ENCODE measurements around the gene DCLK1. TPM values are rescaled to one million over a fixed set of nuclear protein-coding genes. Genes with fewer than 3 reads are reported as not detected.

DCLK1 gene
- total and polyA plus RNA-seq, 2 donors (not counting 1 experiment from before 2014, with no cell fraction given) = 0.56 to 6.3 TPM

- H3K9ac ChIP-seq (ENCODE audit: insufficient read depth, low read length) = no peak overlapping the region
- no peak overlapping the region for H3K4me3 ChIP-seq (replicated peaks in 1 of 4; ENCODE audit: control extremely low read depth in 1 of 4, insufficient read depth in 1 of 4, low read depth in 3 of 4, low read length in 4 of 4)
- no peaks in the 10 kb centered on the region for H3K79me2 ChIP-seq (ENCODE audit: control insufficient read depth, insufficient read depth, low read length)
- H3K27me3 ChIP-seq (ENCODE audit: control insufficient read depth, insufficient read depth, low read length) = no peaks in the 10 kb centered on the region
- no peak for TF ChIP-seq EZH2 (IDR thresholded peaks at IDR 0.05; ENCODE audit: low read length, missing control alignments)
- no peak for TF ChIP-seq CTCF (conservative IDR thresholded peaks at IDR 0.05 in 1 of 2, IDR thresholded peaks at IDR 0.05 in 1 of 2; ENCODE audit: low read depth in 1 of 2, low read length in 2 of 2)
- no peaks in the 10 kb centered on the region for H4K20me1 ChIP-seq (ENCODE audit: control insufficient read depth, extremely low read depth, insufficient read depth, low read length)
- H3K4me1 ChIP-seq (ENCODE audit: control insufficient read depth, extremely low read depth, insufficient read depth, low read length) = peaks cover 6% of the 10 kb centered on the region
- H3K9me3 ChIP-seq (ENCODE audit: control insufficient read depth, insufficient read depth, low read depth, low read length) = no peaks in the 10 kb centered on the region
- no peak overlapping the region for H3K27ac ChIP-seq (ENCODE audit: insufficient read depth, low read length)
- peak in 1 of 2 donors; percentile 18 for DNase-seq (ENCODE audit: low read depth in 2 of 2)
- no peak overlapping the region for H3K4me2 ChIP-seq (ENCODE audit: extremely low read depth, insufficient read depth, low read length)
- no peaks in the 10 kb centered on the region for H3K36me3 ChIP-seq (ENCODE audit: control insufficient read depth, insufficient read depth, low read length)
- no peak overlapping the region for H2AFZ ChIP-seq (ENCODE audit: low read length)
These were observed 241.6 kb downstream of the DCLK1 start for GRCh38 chr13:35889560-35889959.

- Histone ChIP-seq H4K20me1 (ENCODE audit: control insufficient read depth, extremely low read depth, insufficient read depth, low read length) (no peaks in the 10 kb centered on the region), H3K4me1 (ENCODE audit: control insufficient read depth, extremely low read depth, insufficient read depth, low read length) (peaks cover 6% of the 10 kb centered on the region), H3K79me2 (ENCODE audit: control insufficient read depth, insufficient read depth, low read length) (no peaks in the 10 kb centered on the region), H3K4me2 (ENCODE audit: extremely low read depth, insufficient read depth, low read length) (no peak overlapping the region), H3K27me3 (ENCODE audit: control insufficient read depth, insufficient read depth, low read length) (no peaks in the 10 kb centered on the region), H3K36me3 (ENCODE audit: control insufficient read depth, insufficient read depth, low read length) (no peaks in the 10 kb centered on the region), H3K4me3 (replicated peaks in 1 of 4; ENCODE audit: control extremely low read depth in 1 of 4, insufficient read depth in 1 of 4, low read depth in 3 of 4, low read length in 4 of 4) (no peak overlapping the region), H3K9ac (ENCODE audit: insufficient read depth, low read length) (no peak overlapping the region), H3K27ac (ENCODE audit: insufficient read depth, low read length) (no peak overlapping the region), H2AFZ (ENCODE audit: low read length) (no peak overlapping the region), H3K9me3 (ENCODE audit: control insufficient read depth, insufficient read depth, low read depth, low read length) (no peaks in the 10 kb centered on the region)
- TF ChIP-seq EZH2 (IDR thresholded peaks at IDR 0.05; ENCODE audit: low read length, missing control alignments) (no peak), CTCF (conservative IDR thresholded peaks at IDR 0.05 in 1 of 2, IDR thresholded peaks at IDR 0.05 in 1 of 2; ENCODE audit: low read depth in 1 of 2, low read length in 2 of 2) (no peak)
- no peak for DNase-seq (ENCODE audit: low read depth in 2 of 2)
These were observed 242.2 kb downstream of the DCLK1 start for GRCh38 chr13:35888981-35889380.

- Histone ChIP-seq H3K4me2 (ENCODE audit: extremely low read depth, insufficient read depth, low read length) (no peak overlapping the region), H3K27me3 (ENCODE audit: control insufficient read depth, insufficient read depth, low read length) (no peaks in the 10 kb centered on the region), H3K4me1 (ENCODE audit: control insufficient read depth, extremely low read depth, insufficient read depth, low read length) (peaks cover 6% of the 10 kb centered on the region), H3K36me3 (ENCODE audit: control insufficient read depth, insufficient read depth, low read length) (no peaks in the 10 kb centered on the region), H2AFZ (ENCODE audit: low read length) (no peak overlapping the region), H3K9ac (ENCODE audit: insufficient read depth, low read length) (no peak overlapping the region), H4K20me1 (ENCODE audit: control insufficient read depth, extremely low read depth, insufficient read depth, low read length) (no peaks in the 10 kb centered on the region), H3K4me3 (replicated peaks in 1 of 4; ENCODE audit: control extremely low read depth in 1 of 4, insufficient read depth in 1 of 4, low read depth in 3 of 4, low read length in 4 of 4) (no peak overlapping the region), H3K79me2 (ENCODE audit: control insufficient read depth, insufficient read depth, low read length) (no peaks in the 10 kb centered on the region), H3K27ac (ENCODE audit: insufficient read depth, low read length) (no peak overlapping the region), H3K9me3 (ENCODE audit: control insufficient read depth, insufficient read depth, low read depth, low read length) (no peaks in the 10 kb centered on the region)
- peak; percentile 15 to 65 for DNase-seq (ENCODE audit: low read depth in 2 of 2)
- TF ChIP-seq CTCF (conservative IDR thresholded peaks at IDR 0.05 in 1 of 2, IDR thresholded peaks at IDR 0.05 in 1 of 2; ENCODE audit: low read depth in 1 of 2, low read length in 2 of 2) = no peak
- TF ChIP-seq EZH2 (IDR thresholded peaks at IDR 0.05; ENCODE audit: low read length, missing control alignments) = no peak
These were observed 242.7 kb downstream of the DCLK1 start for GRCh38 chr13:35888457-35888883.
